Transverse colon (tissue), 4 donors: ENCODE data around the gene NLGN4X. TPM values are rescaled to one million over a fixed set of nuclear protein-coding genes. Genes with fewer than 3 reads are reported as not detected.

ENCODE experiments used
- DNase-seq: peaks from one replicate; pipeline ENCODE4 v3.0.0-alpha.2; 2019
- H3K27ac ChIP-seq, 4 donors: fragments of 200-600 bp; sonication (generic); 2 replicates each; pipeline ENCODE4 v1.5.1; 2016 to 2018; ENCODE audit warnings: inconsistent platforms in 4 of 4
- H3K27me3 ChIP-seq: fragments of 200-600 bp; sonication (generic); 2 replicates; pipeline ENCODE4 v1.5.1; 2017; ENCODE audit warnings: inconsistent platforms
- H3K36me3 ChIP-seq, 4 donors: fragments of 200-600 bp; sonication (generic); 2 replicates each; pipeline ENCODE4 v1.5.1; 2017 to 2019; ENCODE audit warnings: inconsistent platforms in 4 of 4
- H3K4me1 ChIP-seq, 4 donors: fragments of 200-600 bp; sonication (generic); 2 replicates each; pipeline ENCODE4 v1.5.1; 2017 to 2020; ENCODE audit warnings: inconsistent platforms in 4 of 4
- H3K4me3 ChIP-seq, 4 donors: fragments of 200-600 bp; sonication (generic); 1 replicate in 1 of 4; 2 replicates in 3 of 4; pipeline versions ENCODE4 v1.5.1 to v1.6.1; 2017 to 2019; ENCODE audit warnings: inconsistent platforms in 4 of 4
- H3K9me3 ChIP-seq, 2 donors: fragments of 200-600 bp; sonication (generic); 2 replicates each; pipeline ENCODE4 v1.5.1; 2017 to 2019; ENCODE audit warnings: inconsistent platforms in 2 of 2
- EP300 ChIP-seq: sonication (generic); formaldehyde crosslinking; IDR thresholded peaks from one replicate; pipeline ENCODE4 v1.6.1; 2017; ENCODE audit warnings: antibody characterized with exemption, low read depth
- POLR2A ChIP-seq: fragments of 450-650 bp; IDR thresholded peaks from one replicate; pipeline ENCODE4 v1.6.1; 2016; ENCODE audit warnings: antibody characterized with exemption, mild to moderate bottlenecking, moderate library complexity
- POLR2AphosphoS5 ChIP-seq, 3 donors: sonication (generic); formaldehyde crosslinking; IDR thresholded peaks; one replicate each; pipeline ENCODE4 v1.6.1; 2016; ENCODE audit warnings: antibody characterized with exemption in 3 of 3
- WGBS, 2 donors: methylation state at CpG; one replicate each; pipeline ENCODE4 v1.1.5; 2018; ENCODE audit warnings: low coverage in 1 of 2; 5-methylcytosine and 5-hydroxymethylcytosine counted together
- in situ Hi-C, 4 donors: fragments of 200-750 bp; cut with MboI; loops; one replicate each; pipeline versions ENCODE4 v1.15.0 to v1.15.1; 2017; ENCODE audit warnings: low sequenced_read_pairs in 3 of 4, low pct_ligation_motif_present in 1 of 4, low pct_unique_long_range_greater_than_20kb in 1 of 4
- intact Hi-C: fragments of 100-400 bp; cut with DNase I; formaldehyde crosslinking; loops from one replicate; pipeline ENCODE4 v1.15.1; 2023; ENCODE audit warnings: low total_unique reads
- total RNA-seq, 4 donors: library from RNA; depleted of rRNA; stranded (reverse); fragments of >200 nt; gene quantifications; one replicate each; pipeline ENCODE4 v1.1.0, GENCODE V29; 2016
- TF ChIP-seq, protein P1 (sequence below), 5 experiments: fragments of 200-600 bp in 3 of 5; fragments of 450-650 bp in 2 of 5; sonication (generic) in 3 of 5; IDR thresholded peaks; 1 replicate in 2 of 5; 2 replicates in 3 of 5; pipeline ENCODE4 v1.5.1; 2016 to 2017; ENCODE audit warnings: antibody characterized with exemption in 5 of 5, inconsistent platforms in 3 of 5, mild to moderate bottlenecking in 2 of 5, moderate library complexity in 1 of 5

NLGN4X gene
- total RNA-seq, 4 donors from 2014 or later = 0.96 to 1.7 (median 1.5) TPM; not detected in 1

DNA sequence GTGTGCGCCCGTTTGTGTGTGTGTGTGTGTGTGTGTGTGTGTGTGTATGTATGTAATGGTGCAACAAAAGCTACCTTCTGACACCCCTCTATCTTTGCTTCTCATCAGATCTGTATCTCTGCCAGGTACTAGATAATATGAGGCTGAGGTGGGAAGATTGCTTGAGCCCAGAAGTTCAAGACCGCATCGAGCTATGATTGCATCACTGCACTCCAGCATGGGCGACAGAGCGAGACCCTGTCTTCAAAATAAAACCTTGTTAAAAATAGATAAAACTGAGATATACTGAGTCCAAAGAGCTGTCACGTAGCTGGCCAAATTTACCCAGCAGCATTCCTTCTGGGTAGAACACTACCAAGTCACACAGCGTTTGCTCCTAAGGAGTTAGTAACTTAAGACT is 18.4 kb downstream of the NLGN4X start:
- no peak overlapping the region for H3K27ac ChIP-seq
- H3K4me3 ChIP-seq = no peak overlapping the region
- H3K36me3 ChIP-seq = no peaks in the 10 kb centered on the region
- no peaks in the 10 kb centered on the region for H3K9me3 ChIP-seq
- H3K27me3 ChIP-seq = no peaks in the 10 kb centered on the region
- in situ Hi-C loops = no loop called here
- DNase-seq = no peak
- no peak for TF ChIP-seq POLR2AphosphoS5 (IDR thresholded peaks at IDR 0.05)
- TF ChIP-seq POLR2A = no peak
- TF ChIP-seq EP300 = no peak
- TF ChIP-seq, protein P1, sequence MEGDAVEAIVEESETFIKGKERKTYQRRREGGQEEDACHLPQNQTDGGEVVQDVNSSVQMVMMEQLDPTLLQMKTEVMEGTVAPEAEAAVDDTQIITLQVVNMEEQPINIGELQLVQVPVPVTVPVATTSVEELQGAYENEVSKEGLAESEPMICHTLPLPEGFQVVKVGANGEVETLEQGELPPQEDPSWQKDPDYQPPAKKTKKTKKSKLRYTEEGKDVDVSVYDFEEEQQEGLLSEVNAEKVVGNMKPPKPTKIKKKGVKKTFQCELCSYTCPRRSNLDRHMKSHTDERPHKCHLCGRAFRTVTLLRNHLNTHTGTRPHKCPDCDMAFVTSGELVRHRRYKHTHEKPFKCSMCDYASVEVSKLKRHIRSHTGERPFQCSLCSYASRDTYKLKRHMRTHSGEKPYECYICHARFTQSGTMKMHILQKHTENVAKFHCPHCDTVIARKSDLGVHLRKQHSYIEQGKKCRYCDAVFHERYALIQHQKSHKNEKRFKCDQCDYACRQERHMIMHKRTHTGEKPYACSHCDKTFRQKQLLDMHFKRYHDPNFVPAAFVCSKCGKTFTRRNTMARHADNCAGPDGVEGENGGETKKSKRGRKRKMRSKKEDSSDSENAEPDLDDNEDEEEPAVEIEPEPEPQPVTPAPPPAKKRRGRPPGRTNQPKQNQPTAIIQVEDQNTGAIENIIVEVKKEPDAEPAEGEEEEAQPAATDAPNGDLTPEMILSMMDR (IDR thresholded peaks at IDR 0.05) = no peak
- 85% methylated on average over 8 of the region's 8 CpGs; no CpG with 5 or more reads in 1 of the 2 donors for WGBS, 2 donors
- H3K4me1 ChIP-seq = no peaks in the 10 kb centered on the region
- intact Hi-C loops = no loop called here

DNA sequence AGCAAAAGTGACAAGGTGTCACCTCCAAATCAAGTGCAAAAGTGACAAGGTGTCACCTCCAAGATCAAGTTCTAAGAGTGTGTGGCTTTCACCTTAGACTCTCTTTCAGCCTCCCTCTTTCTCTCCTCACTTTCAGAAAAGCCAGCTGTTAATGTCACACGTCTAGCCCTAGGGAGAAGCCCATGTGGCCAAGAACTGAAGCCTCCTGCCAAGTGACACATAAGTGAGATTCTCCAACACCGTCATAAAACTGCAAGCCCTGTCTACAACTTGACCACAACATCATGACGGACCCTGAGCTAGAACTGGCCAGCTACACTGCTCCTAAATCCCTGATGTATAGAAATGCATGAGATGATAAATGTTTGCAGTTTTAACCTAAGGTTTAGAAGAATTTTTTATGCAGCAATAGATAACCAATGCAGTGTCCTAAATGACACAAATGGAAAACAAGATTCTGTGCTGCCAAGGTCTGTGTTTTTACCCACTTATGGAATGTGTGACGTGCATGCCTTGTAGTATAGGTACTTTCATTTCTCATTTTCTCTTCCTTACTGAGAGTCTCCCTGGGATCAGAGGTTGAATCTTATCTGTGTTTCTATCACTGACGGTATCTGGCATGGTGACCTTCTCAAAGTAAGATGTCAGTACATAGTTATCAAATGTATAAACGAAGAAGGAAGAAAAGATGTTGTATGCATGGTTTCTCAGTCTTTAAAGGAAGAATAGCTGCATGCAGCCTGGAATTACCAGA is 25.0 kb downstream of the NLGN4X start:
- 57% methylated on average over 6 of the region's 6 CpGs; no CpG with 5 or more reads in 1 of the 2 donors for WGBS, 2 donors
- no peak for DNase-seq
- TF ChIP-seq POLR2AphosphoS5 (IDR thresholded peaks at IDR 0.05) (no peak), POLR2A (no peak), EP300 (no peak)
- TF ChIP-seq, protein P1 (IDR thresholded peaks at IDR 0.05) = no peak
- Histone ChIP-seq H3K4me3 (no peak overlapping the region), H3K9me3 (no peaks in the 10 kb centered on the region), H3K4me1 (no peaks in the 10 kb centered on the region), H3K27me3 (no peaks in the 10 kb centered on the region), H3K27ac (no peak overlapping the region), H3K36me3 (no peaks in the 10 kb centered on the region)
- intact Hi-C loops = no loop called here
- in situ Hi-C loops = no loop called here

DNA sequence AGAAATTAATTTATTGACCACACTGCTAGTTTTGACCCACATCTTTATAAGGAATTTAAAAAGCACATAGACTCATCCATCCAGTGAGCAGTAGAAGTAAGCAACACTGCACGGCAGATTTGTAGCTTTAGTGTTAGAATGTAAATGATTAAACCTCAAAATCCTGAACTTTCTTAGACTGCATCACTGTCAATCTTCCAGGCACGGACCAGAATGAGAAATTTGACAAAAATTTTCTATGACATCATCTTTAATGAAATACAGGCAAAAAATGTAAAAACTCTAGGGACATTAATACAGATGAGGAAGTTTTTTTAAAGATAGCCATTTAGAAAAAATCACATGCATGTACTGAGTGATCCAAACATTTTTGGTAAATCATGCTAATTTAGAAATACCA is 29.2 kb downstream of the NLGN4X start:
- DNase-seq = no peak
- H3K27ac ChIP-seq = no peak overlapping the region
- in situ Hi-C loops (no loop called here), intact Hi-C loops (no loop called here)
- H3K27me3 ChIP-seq = no peaks in the 10 kb centered on the region
- no peaks in the 10 kb centered on the region for H3K36me3 ChIP-seq
- 40 to 51% methylated on average over 1 to 2 of the region's 2 CpGs for WGBS, 2 donors
- TF ChIP-seq, protein P1 (IDR thresholded peaks at IDR 0.05) = no peak
- TF ChIP-seq POLR2AphosphoS5 (IDR thresholded peaks at IDR 0.05) (no peak), EP300 (no peak), POLR2A (no peak)
- no peaks in the 10 kb centered on the region for H3K9me3 ChIP-seq
- H3K4me3 ChIP-seq = no peak overlapping the region
- no peaks in the 10 kb centered on the region for H3K4me1 ChIP-seq

DNA sequence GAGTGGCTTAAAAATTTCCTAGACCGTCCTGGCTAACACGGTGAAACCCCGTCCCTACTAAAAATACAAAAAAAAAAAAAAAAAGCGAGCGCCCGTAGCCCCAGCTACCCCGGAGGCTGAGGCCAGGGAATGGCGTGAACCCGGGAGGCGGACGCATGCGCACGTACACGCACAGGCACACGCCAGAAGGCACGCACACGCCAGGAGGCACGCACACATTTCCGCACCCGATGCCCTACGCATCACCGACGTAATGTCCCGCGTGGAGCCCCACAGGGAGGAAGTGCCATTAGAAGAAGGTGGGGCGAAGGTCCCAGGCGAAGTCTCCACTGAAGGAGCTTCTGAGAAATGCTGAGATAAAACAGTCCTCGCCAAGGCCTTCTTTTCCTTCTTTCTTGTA is 41.4 kb downstream of the NLGN4X start:
- Histone ChIP-seq H3K27me3 (no peaks in the 10 kb centered on the region), H3K9me3 (no peaks in the 10 kb centered on the region), H3K27ac (no peak overlapping the region), H3K36me3 (no peaks in the 10 kb centered on the region), H3K4me1 (no peaks in the 10 kb centered on the region), H3K4me3 (no peak overlapping the region)
- intact Hi-C loops (no loop called here), in situ Hi-C loops (no loop called here)
- TF ChIP-seq POLR2AphosphoS5 (IDR thresholded peaks at IDR 0.05) = no peak
- TF ChIP-seq POLR2A = no peak
- no peak for TF ChIP-seq EP300
- TF ChIP-seq, protein P1 (IDR thresholded peaks at IDR 0.05) = no peak
- no peak for DNase-seq
- 85 to 92% methylated on average over 4 to 28 of the region's 28 CpGs for WGBS, 2 donors
